GM19324 (cell line): Measurements from ENCODE around the gene PTMS.

Source experiments
- ATAC-seq: cut with Tn5 transposase; IDR thresholded peaks from one replicate; pipeline ENCODE4 v1.9.1; 2021; ENCODE audit warnings: mild to moderate bottlenecking, moderate library complexity; ENCODE audit not compliant: unreplicated experiment, low FRiP score

PTMS gene

GRCh38 chr12:6820166-6820565, 54.0 kb downstream of the PTMS start:
- no peak for ATAC-seq
